K562 (cell line): ENCODE data around the gene STAB1.

ENCODE experiments used
- NFYB ChIP-seq: IDR thresholded peaks from 2 replicates; pipeline ENCODE4 v1.6.1; 2011; ENCODE audit warnings: mild to moderate bottlenecking, moderate library complexity; ENCODE audit not compliant: insufficient read length; ENCODE audit errors: extremely low read depth
- TF ChIP-seq, protein P1 (sequence below): sonication (generic); formaldehyde crosslinking; IDR thresholded peaks from 2 replicates; pipeline ENCODE4 v1.4.0; 2020; ENCODE audit warnings: mild to moderate bottlenecking, missing genetic modification reagents

DNA sequence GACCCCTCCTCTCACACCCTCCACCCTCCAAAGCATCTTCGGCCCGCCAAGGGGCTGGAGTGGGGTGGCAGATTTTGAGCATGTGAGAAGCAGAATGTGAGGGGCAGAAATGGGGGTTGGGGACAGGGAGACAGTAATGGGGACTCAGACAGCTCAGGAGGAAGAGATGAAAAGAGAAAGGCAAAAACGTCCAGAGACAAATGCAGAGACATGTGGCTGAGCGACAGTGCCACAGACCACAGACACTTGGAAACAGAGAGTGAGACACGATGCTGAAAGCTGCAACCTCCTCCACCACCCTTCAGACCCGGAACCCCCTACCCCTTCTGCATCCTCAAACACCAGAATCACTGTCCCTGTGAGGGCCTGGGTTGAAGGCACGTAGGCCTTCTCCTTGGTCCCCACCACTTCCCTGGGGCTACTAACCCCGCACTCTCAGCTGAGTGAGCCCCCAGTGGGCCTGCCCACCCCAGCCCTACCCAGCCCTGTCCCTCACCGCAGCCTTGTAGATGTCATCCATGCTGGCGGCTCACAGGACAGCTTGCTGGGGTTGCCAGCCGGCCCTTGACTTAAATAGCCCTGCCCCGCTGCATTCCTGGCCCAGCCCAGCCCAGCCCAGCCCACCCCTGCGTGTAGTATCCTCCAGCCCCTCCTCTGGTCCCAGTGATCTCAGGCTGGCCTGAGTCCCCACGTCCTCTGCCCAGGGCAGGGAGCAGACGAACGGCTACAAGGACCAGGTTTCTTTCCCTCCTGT lies 41.5 kb upstream of the STAB1 start, which contains the start of gene TNNC1:
- TF ChIP-seq, protein P1, sequence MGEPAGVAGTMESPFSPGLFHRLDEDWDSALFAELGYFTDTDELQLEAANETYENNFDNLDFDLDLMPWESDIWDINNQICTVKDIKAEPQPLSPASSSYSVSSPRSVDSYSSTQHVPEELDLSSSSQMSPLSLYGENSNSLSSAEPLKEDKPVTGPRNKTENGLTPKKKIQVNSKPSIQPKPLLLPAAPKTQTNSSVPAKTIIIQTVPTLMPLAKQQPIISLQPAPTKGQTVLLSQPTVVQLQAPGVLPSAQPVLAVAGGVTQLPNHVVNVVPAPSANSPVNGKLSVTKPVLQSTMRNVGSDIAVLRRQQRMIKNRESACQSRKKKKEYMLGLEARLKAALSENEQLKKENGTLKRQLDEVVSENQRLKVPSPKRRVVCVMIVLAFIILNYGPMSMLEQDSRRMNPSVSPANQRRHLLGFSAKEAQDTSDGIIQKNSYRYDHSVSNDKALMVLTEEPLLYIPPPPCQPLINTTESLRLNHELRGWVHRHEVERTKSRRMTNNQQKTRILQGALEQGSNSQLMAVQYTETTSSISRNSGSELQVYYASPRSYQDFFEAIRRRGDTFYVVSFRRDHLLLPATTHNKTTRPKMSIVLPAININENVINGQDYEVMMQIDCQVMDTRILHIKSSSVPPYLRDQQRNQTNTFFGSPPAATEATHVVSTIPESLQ, result no peak
- TF ChIP-seq NFYB, result no peak
